HepG2 (cell line): Measurements from ENCODE around the gene NPW. TPM values are rescaled to one million over a fixed set of nuclear protein-coding genes. Genes with fewer than 3 reads are reported as not detected.

Experiments used
- DNMT1 ChIP-seq: sonication (generic); formaldehyde crosslinking; IDR thresholded peaks from 2 replicates; pipeline ENCODE4 v1.5.1; 2020; ENCODE audit warnings: mild to moderate bottlenecking, missing genetic modification reagents
- KDM1A ChIP-seq: IDR thresholded peaks from 2 replicates; pipeline ENCODE4 v1.6.1; 2016; ENCODE audit warnings: missing compliant biosample characterization
- MEIS2 ChIP-seq: sonication (generic); formaldehyde crosslinking; IDR thresholded peaks from 2 replicates; pipeline ENCODE4 v1.9.0; 2021; ENCODE audit warnings: mild to moderate bottlenecking, missing genetic modification reagents
- NCOA1 ChIP-seq: sonication (generic); formaldehyde crosslinking; IDR thresholded peaks from 2 replicates; pipeline ENCODE4 v1.9.0; 2021; ENCODE audit warnings: missing genetic modification reagents
- NKX3-1 ChIP-seq: sonication (generic); formaldehyde crosslinking; IDR thresholded peaks from 2 replicates; pipeline ENCODE4 v1.5.0; 2020; ENCODE audit warnings: missing genetic modification reagents
- PHF8 ChIP-seq: sonication (generic); formaldehyde crosslinking; IDR thresholded peaks from 2 replicates; pipeline ENCODE4 v1.5.0; 2020; ENCODE audit warnings: missing genetic modification reagents
- REPIN1 ChIP-seq: sonication (generic); formaldehyde crosslinking; IDR thresholded peaks from 2 replicates; pipeline ENCODE4 v1.8.0; 2022; ENCODE audit warnings: missing genetic modification reagents, low read depth, mild to moderate bottlenecking, borderline replicate concordance
- RXRB ChIP-seq: IDR thresholded peaks from 2 replicates; pipeline ENCODE4 v1.6.1; 2016; ENCODE audit warnings: borderline replicate concordance, missing genetic modification reagents, missing compliant biosample characterization
- SRSF1 ChIP-seq: fragments of 200-400 bp; formaldehyde crosslinking; optimal IDR thresholded peaks from 2 replicates; pipeline ENCODE3; 2017; ENCODE audit warnings: mild to moderate bottlenecking, low read depth, low read length, moderate library complexity
- WIZ ChIP-seq: sonication (generic); formaldehyde crosslinking; IDR thresholded peaks from 2 replicates; pipeline ENCODE4 v1.5.1; 2020; ENCODE audit warnings: mild to moderate bottlenecking, missing genetic modification reagents
- XRCC5 ChIP-seq: fragments of 200-400 bp; formaldehyde crosslinking; optimal IDR thresholded peaks from 2 replicates; pipeline ENCODE3; 2017; ENCODE audit warnings: mild to moderate bottlenecking, low read length
- ZNF350 ChIP-seq: sonication (generic); formaldehyde crosslinking; IDR thresholded peaks from 2 replicates; pipeline ENCODE4 v1.4.0; 2020; ENCODE audit warnings: mild to moderate bottlenecking, low read depth, missing genetic modification reagents, borderline replicate concordance
- ZNF562 ChIP-seq: sonication (generic); formaldehyde crosslinking; IDR thresholded peaks from 2 replicates; pipeline ENCODE4 v1.8.0; 2022; ENCODE audit warnings: missing genetic modification reagents, borderline replicate concordance
- polyA plus RNA-seq, 8 experiments: library from polyadenylated mRNA; depleted of rRNA in 3 of 8; stranded (reverse) in 7 of 8; unstranded in 1 of 8; fragments of >200 nt; fragmentation: Illumina TruSeq in 4 of 8; extraction: Trizol in 4 of 8; gene quantifications; 2 replicates each; pipeline versions ENCODE4 v1.2.1 to v1.2.3, GENCODE V29; 2011 to 2016; ENCODE audit warnings: low read depth in 4 of 8, missing spikeins in 1 of 8, mixed read lengths in 1 of 8; ENCODE audit not compliant: insufficient read depth in 1 of 8
- total RNA-seq, 5 experiments: library from RNA; depleted of rRNA; stranded (reverse); fragments of >200 nt; fragmentation: Illumina TruSeq; extraction: Trizol; gene quantifications; 2 replicates each; pipeline ENCODE4 v1.2.3, GENCODE V29; 2016; ENCODE audit warnings: low read depth in 1 of 5
- TF ChIP-seq, protein P1 (sequence below): sonication (generic); formaldehyde crosslinking; IDR thresholded peaks from 2 replicates; pipeline ENCODE4 v1.8.0; 2022; ENCODE audit warnings: mild to moderate bottlenecking, missing genetic modification reagents; ENCODE audit not compliant: insufficient replicate concordance
- TF ChIP-seq, protein P2 (sequence below): sonication (generic); formaldehyde crosslinking; IDR thresholded peaks from 2 replicates; pipeline ENCODE4 v1.9.0; 2021; ENCODE audit warnings: missing genetic modification reagents, mild to moderate bottlenecking, borderline replicate concordance
- TF ChIP-seq, protein P3 (sequence below): sonication (generic); formaldehyde crosslinking; IDR thresholded peaks from 2 replicates; pipeline ENCODE4 v1.5.1; 2020; ENCODE audit warnings: missing genetic modification reagents, mild to moderate bottlenecking, borderline replicate concordance
- TF ChIP-seq, protein P4 (sequence below): sonication (generic); formaldehyde crosslinking; IDR thresholded peaks from 2 replicates; pipeline ENCODE4 v1.8.0; 2022; ENCODE audit warnings: mild to moderate bottlenecking, missing genetic modification reagents, borderline replicate concordance

Gene NPW
- total and polyA plus RNA-seq, 2 of the 13 experiments (the other 11 are each of a cell fraction or from before 2014, with no cell fraction given) = 0.24 to 0.97 TPM

DNA sequence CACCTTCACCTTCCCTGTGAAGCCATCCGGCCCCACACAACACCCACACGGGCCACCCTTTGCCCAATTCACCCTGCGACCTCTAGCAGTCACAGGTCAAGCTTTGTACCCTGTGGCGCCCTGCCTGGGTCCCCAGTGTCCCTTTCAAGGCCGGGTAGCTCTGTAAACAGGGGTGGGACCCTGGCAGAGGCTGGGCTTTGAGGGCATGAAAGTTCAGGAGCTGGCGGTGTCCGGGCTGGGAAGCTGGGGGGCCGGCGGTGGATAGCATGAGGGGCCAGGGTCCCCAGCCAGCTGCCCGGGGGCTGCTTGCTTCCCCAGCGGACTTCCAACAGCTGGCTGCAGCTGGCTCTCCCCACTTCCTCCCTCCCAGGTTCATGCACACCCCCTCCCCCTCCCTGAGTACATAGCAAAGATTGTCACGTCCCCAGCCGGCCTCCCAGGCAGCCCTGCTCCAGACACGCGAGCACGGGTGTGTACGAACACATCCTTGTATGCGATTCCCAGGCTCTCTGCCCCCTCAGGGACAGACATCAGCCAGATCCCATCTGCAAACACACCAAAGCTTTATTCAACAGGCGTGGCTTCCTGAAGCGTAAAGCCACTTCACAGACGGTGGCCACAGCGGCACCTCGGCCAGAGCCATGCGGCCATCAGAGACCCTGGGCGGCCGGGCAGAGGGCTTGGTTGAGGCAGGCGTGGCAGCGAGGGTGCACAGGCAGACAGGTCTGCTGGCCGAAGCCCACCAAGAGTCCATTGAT is 19.9 kb downstream of the NPW start (continued):
- TF ChIP-seq, protein P1, sequence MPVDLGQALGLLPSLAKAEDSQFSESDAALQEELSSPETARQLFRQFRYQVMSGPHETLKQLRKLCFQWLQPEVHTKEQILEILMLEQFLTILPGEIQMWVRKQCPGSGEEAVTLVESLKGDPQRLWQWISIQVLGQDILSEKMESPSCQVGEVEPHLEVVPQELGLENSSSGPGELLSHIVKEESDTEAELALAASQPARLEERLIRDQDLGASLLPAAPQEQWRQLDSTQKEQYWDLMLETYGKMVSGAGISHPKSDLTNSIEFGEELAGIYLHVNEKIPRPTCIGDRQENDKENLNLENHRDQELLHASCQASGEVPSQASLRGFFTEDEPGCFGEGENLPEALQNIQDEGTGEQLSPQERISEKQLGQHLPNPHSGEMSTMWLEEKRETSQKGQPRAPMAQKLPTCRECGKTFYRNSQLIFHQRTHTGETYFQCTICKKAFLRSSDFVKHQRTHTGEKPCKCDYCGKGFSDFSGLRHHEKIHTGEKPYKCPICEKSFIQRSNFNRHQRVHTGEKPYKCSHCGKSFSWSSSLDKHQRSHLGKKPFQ (CRISPR knock-in tag) = peak; percentile 30
- TF ChIP-seq PHF8 = peak; percentile 36; the same call in 1 of the 2 replicates
- TF ChIP-seq REPIN1 = peak; percentile 63; the same call in 1 of the 2 replicates
- peak; percentile 25 for TF ChIP-seq XRCC5
- TF ChIP-seq MEIS2 (CRISPR knock-in tag) = peak; percentile 28; the same call in 1 of the 2 replicates
- TF ChIP-seq ZNF562 = no peak
- no peak for TF ChIP-seq DNMT1
- TF ChIP-seq, protein P2, sequence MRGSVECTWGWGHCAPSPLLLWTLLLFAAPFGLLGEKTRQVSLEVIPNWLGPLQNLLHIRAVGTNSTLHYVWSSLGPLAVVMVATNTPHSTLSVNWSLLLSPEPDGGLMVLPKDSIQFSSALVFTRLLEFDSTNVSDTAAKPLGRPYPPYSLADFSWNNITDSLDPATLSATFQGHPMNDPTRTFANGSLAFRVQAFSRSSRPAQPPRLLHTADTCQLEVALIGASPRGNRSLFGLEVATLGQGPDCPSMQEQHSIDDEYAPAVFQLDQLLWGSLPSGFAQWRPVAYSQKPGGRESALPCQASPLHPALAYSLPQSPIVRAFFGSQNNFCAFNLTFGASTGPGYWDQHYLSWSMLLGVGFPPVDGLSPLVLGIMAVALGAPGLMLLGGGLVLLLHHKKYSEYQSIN (CRISPR knock-in tag) = no peak
- TF ChIP-seq NKX3-1 (CRISPR knock-in tag) = 0 out of 2 replicates have a peak, but pooled peaks have one; percentile 40
- no peak for TF ChIP-seq WIZ (CRISPR knock-in tag)
- peak; percentile 91 for TF ChIP-seq RXRB
- TF ChIP-seq ZNF350 = peak; percentile 65; the same call in 1 of the 2 replicates
- TF ChIP-seq, protein P3, sequence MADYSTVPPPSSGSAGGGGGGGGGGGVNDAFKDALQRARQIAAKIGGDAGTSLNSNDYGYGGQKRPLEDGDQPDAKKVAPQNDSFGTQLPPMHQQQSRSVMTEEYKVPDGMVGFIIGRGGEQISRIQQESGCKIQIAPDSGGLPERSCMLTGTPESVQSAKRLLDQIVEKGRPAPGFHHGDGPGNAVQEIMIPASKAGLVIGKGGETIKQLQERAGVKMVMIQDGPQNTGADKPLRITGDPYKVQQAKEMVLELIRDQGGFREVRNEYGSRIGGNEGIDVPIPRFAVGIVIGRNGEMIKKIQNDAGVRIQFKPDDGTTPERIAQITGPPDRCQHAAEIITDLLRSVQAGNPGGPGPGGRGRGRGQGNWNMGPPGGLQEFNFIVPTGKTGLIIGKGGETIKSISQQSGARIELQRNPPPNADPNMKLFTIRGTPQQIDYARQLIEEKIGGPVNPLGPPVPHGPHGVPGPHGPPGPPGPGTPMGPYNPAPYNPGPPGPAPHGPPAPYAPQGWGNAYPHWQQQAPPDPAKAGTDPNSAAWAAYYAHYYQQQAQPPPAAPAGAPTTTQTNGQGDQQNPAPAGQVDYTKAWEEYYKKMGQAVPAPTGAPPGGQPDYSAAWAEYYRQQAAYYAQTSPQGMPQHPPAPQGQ (CRISPR knock-in tag) = no peak
- TF ChIP-seq SRSF1 = peak; percentile 70
- no peak for TF ChIP-seq NCOA1 (CRISPR knock-in tag)
- TF ChIP-seq KDM1A (CRISPR knock-in tag) = peak; percentile 68
- TF ChIP-seq, protein P4, sequence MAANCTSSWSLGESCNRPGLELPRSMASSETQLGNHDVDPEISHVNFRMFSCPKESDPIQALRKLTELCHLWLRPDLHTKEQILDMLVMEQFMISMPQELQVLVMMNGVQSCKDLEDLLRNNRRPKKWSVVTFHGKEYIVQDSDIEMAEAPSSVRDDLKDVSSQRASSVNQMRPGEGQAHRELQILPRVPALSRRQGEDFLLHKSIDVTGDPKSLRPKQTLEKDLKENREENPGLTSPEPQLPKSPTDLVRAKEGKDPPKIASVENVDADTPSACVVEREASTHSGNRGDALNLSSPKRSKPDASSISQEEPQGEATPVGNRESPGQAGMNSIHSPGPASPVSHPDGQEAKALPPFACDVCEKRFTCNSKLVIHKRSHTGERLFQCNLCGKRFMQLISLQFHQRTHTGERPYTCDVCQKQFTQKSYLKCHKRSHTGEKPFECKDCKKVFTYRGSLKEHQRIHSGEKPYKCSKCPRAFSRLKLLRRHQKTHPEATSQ (CRISPR knock-in tag) = peak; percentile 67; the same call in 1 of the 2 replicates
